A549 (cell line): ENCODE measurements around the gene CNDP1. TPM values are rescaled to one million over a fixed set of nuclear protein-coding genes. Genes with fewer than 3 reads are reported as not detected.

Source experiments
- ATAC-seq, 2 experiments: fragments of 200-7000 bp in 1 of 2; fragments of >200 bp in 1 of 2; cut with Nextera tagmentation in 1 of 2; cut with Tn5 transposase in 1 of 2; 3 replicates each; pipeline versions ENCODE4 v1.8.0 to v1.9.1; 2018 to 2020; ENCODE audit warnings: mild to moderate bottlenecking in 1 of 2, moderate library complexity in 1 of 2
- CTCF ChIA-PET: fragments of 300-600 bp; sonication (Branson Sonifier 250); formaldehyde crosslinking; extraction: SDS; loops from one replicate; lab custom pipeline; 2021; ENCODE audit warnings: antibody characterized with exemption, inconsistent platforms; lab: Yijun Ruan, JAX
- POLR2A ChIA-PET: fragments of 350-600 bp; formaldehyde crosslinking; extraction: SDS; loops from one replicate; lab custom pipeline; 2021; ENCODE audit warnings: antibody characterized with exemption, inconsistent platforms; lab: Yijun Ruan, JAX
- DNase-seq, 2 experiments: peaks; one replicate each; pipeline versions ENCODE4 v3.0.0 to v3.0.0-alpha.2; 2011 to 2016; ENCODE audit warnings: low read depth in 1 of 2, low spot score in 1 of 2
- FAIRE-seq: peaks from 2 replicates; lab custom pipeline; 2011; peaks lifted over from hg19 to GRCh38; lab: Jason Lieb, UNC
- H3K27ac ChIP-seq, 2 experiments: fragments of >200 bp; sonication (Bioruptor Twin); formaldehyde crosslinking; 3 replicates each; pipeline ENCODE4 v1.5.1; 2016 to 2017
- H3K4me1 ChIP-seq: fragments of >200 bp; sonication (Bioruptor Twin); formaldehyde crosslinking; 3 replicates; pipeline ENCODE4 v1.6.1; 2016
- H3K4me2 ChIP-seq: fragments of >200 bp; sonication (Bioruptor Twin); formaldehyde crosslinking; 3 replicates; pipeline ENCODE4 v1.6.1; 2016
- H3K4me3 ChIP-seq: fragments of >200 bp; sonication (Bioruptor Twin); formaldehyde crosslinking; 3 replicates; pipeline ENCODE4 v1.5.1; 2016
- H3K9me3 ChIP-seq: fragments of >200 bp; sonication (Bioruptor Twin); formaldehyde crosslinking; 3 replicates; pipeline ENCODE4 v1.6.1; 2016
- CBX8 ChIP-seq: fragments of 200-600 bp; sonication (generic); IDR thresholded peaks from 2 replicates; pipeline ENCODE4 v1.6.1; 2016
- CTCF ChIP-seq: fragments of >200 bp; sonication (Bioruptor Twin); formaldehyde crosslinking; IDR thresholded peaks from 3 replicates; pipeline ENCODE4 v1.5.1; 2016
- EP300 ChIP-seq, 2 experiments: fragments of >200 bp; sonication (Bioruptor Twin); formaldehyde crosslinking; IDR thresholded peaks; 2 replicates in 1 of 2; 3 replicates in 1 of 2; pipeline ENCODE4 v1.6.1; 2016 to 2017
- ESRRA ChIP-seq: fragments of 150-350 bp; IDR thresholded peaks from 2 replicates; pipeline ENCODE4 v1.6.1; 2014; ENCODE audit warnings: mild to moderate bottlenecking, low read length, borderline replicate concordance
- FOXS1 ChIP-seq: fragments of 250-450 bp; sonication (Bioruptor Pico); IDR thresholded peaks from 2 replicates; pipeline ENCODE4 v1.5.0; 2020; ENCODE audit warnings: mild to moderate bottlenecking, moderate library complexity
- HOXB13 ChIP-seq: fragments of 250-450 bp; sonication (Bioruptor Pico); IDR thresholded peaks from 2 replicates; pipeline ENCODE4 v1.5.0; 2020; ENCODE audit warnings: low read depth, mild to moderate bottlenecking, moderate library complexity
- JUN ChIP-seq, 2 experiments: fragments of >200 bp; sonication (Bioruptor Twin); formaldehyde crosslinking; IDR thresholded peaks; 2 replicates in 1 of 2; 3 replicates in 1 of 2; pipeline ENCODE4 v1.6.1; 2016 to 2017
- MAX ChIP-seq: IDR thresholded peaks from 2 replicates; pipeline ENCODE4 v1.6.1; 2012
- NPAS2 ChIP-seq: fragments of 250-450 bp; sonication (Bioruptor Pico); IDR thresholded peaks from 2 replicates; pipeline ENCODE4 v1.8.0; 2022; ENCODE audit warnings: mild to moderate bottlenecking, moderate library complexity, borderline replicate concordance
- PBX3 ChIP-seq: IDR thresholded peaks from 2 replicates; pipeline ENCODE4 v1.6.1; 2012
- PHF8 ChIP-seq: fragments of 200-600 bp; sonication (generic); IDR thresholded peaks from 2 replicates; pipeline ENCODE4 v1.6.1; 2016; ENCODE audit warnings: low read depth, mild to moderate bottlenecking, antibody characterized with exemption, moderate library complexity, borderline replicate concordance
- POLR2AphosphoS2 ChIP-seq: conservative IDR thresholded peaks from 2 replicates; pipeline ENCODE4 v1.6.1; 2012; ENCODE audit warnings: low read length, improper control_type of control experiment, inconsistent platforms
- RAD21 ChIP-seq, 2 experiments: fragments of >200 bp in 1 of 2; sonication (Bioruptor Twin) in 1 of 2; formaldehyde crosslinking in 1 of 2; IDR thresholded peaks in 1 of 2; conservative IDR thresholded peaks in 1 of 2; 2 replicates in 1 of 2; 3 replicates in 1 of 2; pipeline ENCODE4 v1.6.1; 2012 to 2018; ENCODE audit warnings: inconsistent platforms in 1 of 2
- RCOR1 ChIP-seq: fragments of 150-350 bp; IDR thresholded peaks from 2 replicates; pipeline ENCODE4 v1.6.1; 2014; ENCODE audit warnings: antibody characterized with exemption, low read length, low read depth
- REST ChIP-seq: fragments of 200-600 bp; sonication (generic); IDR thresholded peaks from 2 replicates; pipeline ENCODE4 v1.6.1; 2016; ENCODE audit warnings: antibody characterized with exemption, mild to moderate bottlenecking, moderate library complexity
- RFX5 ChIP-seq: fragments of 450-650 bp; IDR thresholded peaks from 2 replicates; pipeline ENCODE4 v1.7.1; 2014; ENCODE audit warnings: antibody characterized with exemption, mild to moderate bottlenecking, moderate library complexity
- USF2 ChIP-seq: fragments of 450-650 bp; IDR thresholded peaks from 2 replicates; pipeline ENCODE4 v1.6.1; 2014; ENCODE audit warnings: antibody characterized with exemption
- WGBS: methylation state at CpG from one replicate; pipeline ENCODE4 v1.1.6; 2017; ENCODE audit errors: missing lambda C conversion rate; 5-methylcytosine and 5-hydroxymethylcytosine counted together
- polyA plus RNA-seq, 4 experiments: library from polyadenylated mRNA; depleted of rRNA in 3 of 4; stranded (reverse); fragments of >200 nt; fragmentation: RNase III in 1 of 4; extraction: RNeasy Plus Mini Kit Qiagen cat#74134 plus additional on column Dnase treatment in 1 of 4; gene quantifications; 2 replicates in 3 of 4; 3 replicates in 1 of 4; pipeline ENCODE4 v1.2.3, GENCODE V29; 2011 to 2017

CNDP1 gene
- polyA plus RNA-seq, 2 of the 4 experiments (the other 2 are of a cell fraction): 0.16 TPM; not detected in 1

GRCh38 chr18:74604361-74604760 is 70.1 kb downstream of the CNDP1 start (continued):
- TF ChIP-seq REST (no peak), RAD21 (conservative IDR thresholded peaks at IDR 0.05 in 1 of 2, IDR thresholded peaks at IDR 0.05 in 1 of 2) (no peak), CTCF (no peak), CBX8 (no peak), ESRRA (no peak), USF2 (no peak)
- TF ChIP-seq, all 56 proteins: peak for 0

- no peak overlapping the region for H3K4me3 ChIP-seq
- no peak for TF ChIP-seq POLR2AphosphoS2
- no peak for TF ChIP-seq MAX
- TF ChIP-seq, all 56 proteins: peak for 0
- Histone ChIP-seq H3K9me3 (no peaks in the 10 kb centered on the region), H3K27ac (no peak overlapping the region), H3K4me2 (no peak overlapping the region), H3K4me1 (no peaks in the 10 kb centered on the region)
- no peak for FAIRE-seq
- DNase-seq: no peak
- CTCF ChIA-PET: no interaction called here
- no peak for ATAC-seq
- 87% methylated on average over 4 of the region's 4 CpGs for WGBS
- POLR2A ChIA-PET: no interaction called here
These were observed 70.5 kb downstream of the CNDP1 start for GRCh38 chr18:74604774-74605173.

GRCh38 chr18:74608681-74609080 is 74.4 kb downstream of the CNDP1 start:
- no peak for FAIRE-seq
- WGBS: 89% methylated on average over 2 of the region's 2 CpGs
- TF ChIP-seq PHF8: no peak
- no peak for TF ChIP-seq EP300 (IDR thresholded peaks at IDR 0.05)
- TF ChIP-seq HOXB13 (CRISPR knock-in tag): no peak
- TF ChIP-seq FOXS1 (CRISPR knock-in tag): no peak
- TF ChIP-seq RCOR1: no peak
- no peak for TF ChIP-seq JUN (IDR thresholded peaks at IDR 0.05)
- TF ChIP-seq RFX5: no peak
- TF ChIP-seq PBX3: no peak
- TF ChIP-seq NPAS2 (CRISPR knock-in tag): no peak
- TF ChIP-seq, all 56 proteins: peak for 0

More at GRCh38 chr18:74608681-74609080, 74.4 kb downstream of the CNDP1 start:
- H3K9me3 ChIP-seq: no peaks in the 10 kb centered on the region
- H3K4me3 ChIP-seq: no peak overlapping the region
- ATAC-seq (no peak), DNase-seq (no peak)
- ChIA-PET POLR2A (no interaction called here), CTCF (no interaction called here)
- H3K27ac ChIP-seq: no peak overlapping the region
- H3K4me2 ChIP-seq: no peak overlapping the region
- no peaks in the 10 kb centered on the region for H3K4me1 ChIP-seq
